SHP77 (cell line): Measurements from ENCODE around the gene PALLD.

Source experiments
- DNase-seq, 2 experiments: peaks; one replicate each; lab custom pipeline; 2025; lab: John Stamatoyannopoulos, UW

Gene PALLD

DNA sequence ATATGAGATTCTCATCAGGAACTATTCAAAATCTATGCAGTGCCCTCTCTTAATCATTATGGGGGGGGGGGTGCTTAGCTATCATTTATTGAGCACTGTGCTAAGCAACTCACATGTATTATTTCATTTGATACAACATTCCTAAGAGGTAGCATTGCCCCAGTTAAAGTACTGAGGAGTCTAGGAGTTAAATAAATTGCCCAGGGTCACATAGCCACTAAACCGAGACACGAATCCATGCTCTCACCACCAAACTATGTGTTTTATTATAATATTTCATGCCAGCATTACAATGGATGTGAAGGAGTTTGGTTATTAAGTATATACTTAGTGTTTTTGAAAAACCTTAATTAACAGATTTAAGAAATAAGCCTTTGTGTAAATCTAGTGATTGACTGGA, 381.8 kb downstream of the PALLD start:
- DNase-seq = no peak

DNA sequence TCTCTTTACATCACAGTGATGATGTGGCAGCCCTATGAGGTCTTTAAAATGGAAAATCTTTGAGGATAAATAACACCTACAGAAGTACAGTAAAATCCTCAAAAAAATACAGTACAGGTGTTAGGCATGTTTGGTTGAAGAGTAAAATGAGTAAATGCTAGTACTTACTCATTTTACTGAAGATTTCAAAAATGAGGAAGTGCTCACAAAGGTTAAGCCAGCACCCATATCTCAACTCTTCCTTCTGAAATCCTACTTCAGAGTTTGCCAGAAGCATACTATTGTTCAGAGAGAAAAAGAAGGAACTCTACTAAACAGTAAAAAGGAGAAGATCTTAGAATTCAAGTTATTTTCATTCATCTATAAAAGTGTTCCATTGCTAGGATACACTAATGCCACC, 382.3 kb downstream of the PALLD start:
- no peak for DNase-seq

DNA sequence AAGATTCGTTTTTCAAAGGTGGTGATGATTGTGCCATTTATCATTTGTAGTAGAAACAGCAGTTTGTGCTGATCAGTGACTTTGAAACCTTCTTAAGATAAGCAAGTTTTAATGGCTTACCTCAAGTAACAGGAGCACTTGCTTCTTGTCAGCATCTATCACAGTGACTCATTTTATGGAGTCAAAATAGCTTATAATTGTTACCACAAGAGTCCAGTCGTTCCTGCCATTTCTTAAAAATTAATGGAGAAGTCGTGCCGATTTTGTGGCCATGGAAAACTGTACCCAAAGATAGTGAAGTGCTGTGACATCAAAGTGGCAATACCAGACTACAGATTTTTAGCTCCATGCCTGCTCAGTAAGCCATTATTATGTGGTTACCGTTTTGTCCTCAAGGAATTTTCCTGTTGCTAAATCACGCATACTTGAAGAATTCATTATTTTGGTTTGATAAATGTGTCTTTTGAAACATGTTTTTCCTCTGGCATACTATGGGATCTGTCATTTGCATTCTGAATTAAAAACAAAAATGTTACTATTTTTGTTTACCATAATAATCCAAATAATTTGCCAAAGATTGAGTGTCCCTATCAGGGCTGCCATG, 383.3 kb downstream of the PALLD start:
- DNase-seq = no peak

DNA sequence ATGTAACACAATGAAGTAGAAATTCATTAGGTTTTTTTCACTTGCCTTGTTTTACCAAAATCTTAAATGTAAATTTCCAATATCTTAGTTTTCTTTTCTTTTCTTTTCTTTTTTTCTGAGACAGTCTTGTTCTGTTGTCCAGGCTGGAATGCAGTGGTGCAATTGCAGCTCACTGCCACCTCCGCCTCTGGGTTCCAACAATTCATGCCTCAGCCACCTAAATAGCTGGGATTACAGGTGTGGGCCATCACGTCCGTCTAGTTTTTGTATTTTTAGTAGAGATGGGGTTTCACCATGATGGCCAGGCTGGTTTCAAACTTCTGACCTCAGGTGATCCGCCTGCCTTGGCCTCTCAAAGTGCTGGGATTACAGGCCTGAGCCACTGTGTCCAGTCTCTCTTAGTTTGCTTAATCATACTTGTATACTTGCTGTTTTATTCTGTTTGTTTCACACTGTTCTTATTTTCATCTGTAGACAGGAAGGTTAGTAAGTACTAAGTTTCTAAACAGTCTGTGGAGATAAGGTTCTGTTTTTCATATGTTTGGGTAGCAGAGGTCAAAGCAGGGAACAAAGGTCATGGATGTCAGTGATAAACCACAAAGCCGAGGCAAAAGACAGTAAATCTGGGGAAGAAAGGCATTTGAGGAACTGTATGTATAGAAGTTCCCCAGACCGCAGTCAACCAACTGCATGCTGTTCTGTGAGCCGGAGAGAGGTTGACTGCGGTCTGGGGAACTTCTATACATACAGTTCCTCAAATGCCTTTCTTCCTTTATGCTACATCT, 384.2 kb downstream of the PALLD start:
- no peak for DNase-seq

DNA sequence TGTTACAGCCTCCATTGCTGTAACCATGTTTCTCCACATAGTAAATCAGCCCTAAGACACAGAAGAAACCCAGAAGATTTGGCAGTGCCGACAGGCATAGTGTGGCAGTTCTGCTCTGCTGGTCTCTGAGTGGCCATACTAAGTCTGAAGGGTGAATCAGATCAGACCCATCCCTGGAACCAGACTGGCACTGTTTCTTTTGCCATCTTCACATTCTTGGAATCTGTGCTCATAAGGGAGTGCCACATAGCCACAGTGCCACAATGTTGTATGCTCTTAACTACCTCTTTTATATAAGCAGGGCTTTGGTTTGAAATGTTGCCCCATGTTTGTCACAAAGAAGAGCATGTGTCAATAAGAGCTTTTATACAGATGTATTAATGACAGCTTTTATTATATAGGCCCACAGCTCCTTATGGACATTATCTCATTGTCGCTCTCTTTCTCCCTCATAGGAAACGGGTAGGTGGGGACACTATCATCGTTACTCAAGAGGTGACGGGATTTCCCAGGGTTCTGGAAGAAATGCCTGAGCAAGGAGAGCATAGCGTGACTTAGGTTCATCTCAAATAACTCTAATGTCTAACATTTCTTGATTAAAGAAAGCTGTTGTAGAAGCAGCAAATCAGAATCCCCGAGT, 385.0 kb downstream of the PALLD start:
- no peak for DNase-seq

DNA sequence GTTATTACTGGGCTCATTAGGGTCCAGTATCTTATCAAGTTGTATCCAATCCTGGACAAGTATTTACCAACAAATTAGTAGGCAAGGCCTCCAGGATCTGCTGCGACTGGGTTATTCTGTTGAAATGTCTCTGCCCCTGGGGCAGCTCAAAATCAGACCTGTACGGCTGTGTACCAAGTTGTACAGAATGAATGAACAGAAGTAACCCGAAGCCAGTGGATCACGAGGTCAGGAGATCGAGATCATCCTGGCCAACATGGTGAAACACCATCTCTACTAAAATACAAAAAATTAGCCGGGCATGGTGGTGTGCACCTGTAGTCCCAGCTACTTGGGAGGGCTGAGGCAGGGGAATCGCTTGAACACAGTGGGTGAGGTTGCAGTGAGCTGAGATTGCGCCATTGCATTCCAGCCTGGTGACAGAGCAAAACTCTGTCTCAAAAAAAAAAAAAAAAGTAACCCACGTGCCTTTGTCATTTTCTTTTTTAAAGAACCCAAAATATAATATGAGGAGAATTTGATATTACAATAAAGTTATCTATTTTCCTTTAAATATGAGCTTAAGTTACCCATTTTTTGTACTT, 385.9 kb downstream of the PALLD start:
- DNase-seq = no peak

DNA sequence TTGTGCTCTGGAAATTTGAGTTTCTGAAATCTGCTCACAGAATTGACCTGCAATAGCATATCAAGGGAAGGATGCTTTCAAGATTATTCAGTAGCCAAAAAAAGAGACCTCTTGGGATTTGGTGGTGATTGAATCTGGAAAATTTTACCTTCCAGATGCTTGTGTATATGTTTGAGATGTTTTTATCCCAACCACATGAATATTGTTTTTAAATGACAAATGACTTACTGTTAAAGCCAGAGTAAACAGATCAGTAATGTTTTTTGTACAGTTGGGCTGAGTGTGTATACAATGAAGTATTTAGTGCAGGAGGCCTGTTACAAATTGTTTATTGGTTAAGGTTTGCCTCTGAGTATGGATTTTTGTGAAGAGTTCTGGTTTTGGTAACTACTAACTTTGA, 386.7 kb downstream of the PALLD start:
- no peak for DNase-seq

DNA sequence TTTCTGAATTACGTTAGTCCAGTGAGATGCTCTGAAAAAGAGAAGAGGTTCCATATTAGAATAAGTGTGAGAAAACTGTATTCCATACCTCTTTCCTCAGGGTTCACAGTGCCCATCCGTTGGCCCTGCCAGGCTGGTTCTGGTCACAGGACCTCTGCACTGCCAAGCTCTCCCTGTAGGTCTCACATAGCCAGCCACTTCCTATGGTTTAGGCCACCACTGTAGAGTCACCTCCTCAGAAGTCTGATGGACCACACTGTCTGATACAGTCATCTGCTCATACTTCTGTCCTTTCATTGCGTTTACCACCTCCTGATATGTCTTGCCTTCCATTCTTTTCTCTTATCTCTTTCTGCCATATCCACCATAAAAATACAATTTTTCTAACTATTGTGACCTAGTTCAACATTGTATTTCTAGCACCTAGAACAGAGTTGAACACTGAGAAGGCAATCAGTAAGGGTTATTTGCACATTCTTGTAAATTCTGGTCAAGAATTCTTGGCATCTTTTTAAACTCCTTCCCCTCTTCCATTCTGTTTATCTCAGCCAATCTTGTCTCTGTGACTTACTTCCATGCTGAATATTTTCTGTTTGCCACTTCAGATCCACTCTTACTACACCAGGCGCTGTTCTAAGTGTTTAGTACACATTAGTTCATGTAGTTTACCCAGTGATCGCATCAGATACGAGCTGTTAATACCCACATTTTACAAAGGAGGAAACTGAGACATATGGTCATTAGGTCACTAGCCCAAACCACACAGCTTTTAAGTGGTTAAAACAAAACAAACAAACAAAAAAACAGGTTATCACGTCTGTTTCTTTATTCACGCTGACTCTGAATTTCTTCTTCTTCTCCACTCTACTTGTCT, 387.6 kb downstream of the PALLD start:
- no peak for DNase-seq

DNA sequence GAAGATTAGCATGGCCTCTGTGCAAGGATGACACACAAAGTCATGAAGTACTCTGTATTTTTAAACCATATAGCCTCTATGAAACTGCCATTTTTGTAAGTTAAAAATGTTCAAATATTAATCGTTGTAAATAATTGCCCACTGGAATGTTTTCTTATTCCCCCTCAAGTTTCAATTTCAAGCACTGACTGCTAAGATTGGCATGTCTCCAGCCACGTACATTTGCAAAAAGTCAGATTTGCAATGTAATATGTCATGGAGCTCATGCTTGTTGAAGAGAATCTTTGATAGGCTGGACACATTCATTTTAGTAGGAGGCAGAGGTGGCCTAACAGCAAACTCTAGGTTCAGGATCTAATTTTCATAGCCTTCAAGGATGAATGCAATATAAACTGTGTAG, 388.5 kb downstream of the PALLD start:
- DNase-seq = no peak

DNA sequence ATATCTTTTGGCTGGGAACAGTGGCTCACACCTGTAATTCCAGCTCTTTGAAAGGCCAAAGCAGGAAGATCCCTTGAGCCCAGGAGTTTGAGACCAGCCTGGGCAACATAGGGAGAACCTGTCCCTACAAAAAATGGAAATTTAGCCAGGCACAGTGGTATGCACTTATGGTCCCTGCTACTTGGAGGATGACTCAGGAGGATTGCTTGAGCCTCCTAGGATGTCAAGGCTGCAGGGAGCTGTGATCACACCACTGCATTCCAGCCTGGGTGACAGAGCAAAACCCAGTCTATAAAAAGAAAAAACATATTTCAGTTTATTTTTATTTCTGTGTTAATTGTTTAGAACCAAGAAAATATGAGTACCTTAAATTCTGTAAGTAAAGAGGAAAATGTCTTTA, 389.5 kb downstream of the PALLD start:
- no peak for DNase-seq

DNA sequence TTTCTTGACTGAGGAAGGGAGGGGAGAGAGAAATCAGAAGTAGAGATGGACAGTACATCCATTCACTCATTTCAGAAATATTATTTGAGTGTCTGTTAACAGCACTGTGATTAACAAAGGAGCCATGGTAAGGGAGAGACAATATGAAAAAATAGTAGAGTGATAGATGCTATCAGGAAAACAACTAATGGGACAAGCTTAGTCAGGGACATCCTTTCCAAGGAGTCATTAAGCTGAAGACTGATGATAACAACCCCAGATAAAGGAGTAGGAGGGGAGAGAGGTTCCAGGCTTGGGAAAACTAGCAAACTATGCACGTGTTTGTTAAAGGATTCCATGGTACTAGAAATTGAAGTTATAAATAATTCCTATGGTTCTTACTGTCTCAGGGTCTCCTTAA, 391.0 kb downstream of the PALLD start:
- DNase-seq = no peak

DNA sequence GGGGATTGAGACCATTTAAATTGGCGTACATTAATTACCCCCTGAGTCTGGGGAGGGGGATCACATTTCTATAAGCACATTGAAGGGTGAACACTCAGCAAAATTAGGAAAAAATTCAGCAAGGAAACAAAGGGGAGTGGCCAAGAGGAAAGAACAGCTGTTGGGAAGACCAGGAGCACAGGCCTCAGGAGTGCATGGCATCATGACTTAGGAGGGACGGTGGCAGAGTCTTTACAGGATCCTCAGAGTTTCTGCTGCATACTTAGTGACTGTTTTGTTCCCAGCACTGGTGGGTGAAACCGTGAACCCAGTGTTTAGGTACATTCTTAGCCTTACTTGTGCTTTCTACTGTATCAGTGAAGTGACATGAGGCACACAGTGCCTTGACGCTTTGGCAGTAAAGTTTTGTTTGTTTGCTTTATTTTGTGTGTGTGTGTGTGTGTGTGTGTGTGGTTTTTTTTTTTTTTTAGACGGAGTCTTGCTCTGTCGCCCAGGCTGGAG, 391.9 kb downstream of the PALLD start:
- DNase-seq = no peak

DNA sequence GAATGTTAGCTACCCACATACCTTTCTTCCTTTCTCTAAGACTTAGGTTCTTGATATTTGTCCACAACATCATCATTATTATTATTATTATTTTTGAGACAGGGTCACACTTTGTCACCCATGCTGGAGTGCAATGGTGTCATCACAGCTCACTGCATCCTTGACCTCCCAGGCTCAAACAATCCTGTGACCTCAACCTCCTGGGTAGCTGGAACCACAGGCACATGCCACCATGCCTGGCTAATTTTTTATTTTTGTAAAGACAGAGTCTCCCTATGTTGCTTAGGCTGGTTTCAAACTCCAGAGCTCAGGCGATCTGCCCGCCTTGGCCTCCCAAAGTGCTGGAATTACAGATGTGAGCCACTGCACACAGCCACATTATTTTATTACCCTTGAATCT, 394.2 kb downstream of the PALLD start:
- DNase-seq = no peak

DNA sequence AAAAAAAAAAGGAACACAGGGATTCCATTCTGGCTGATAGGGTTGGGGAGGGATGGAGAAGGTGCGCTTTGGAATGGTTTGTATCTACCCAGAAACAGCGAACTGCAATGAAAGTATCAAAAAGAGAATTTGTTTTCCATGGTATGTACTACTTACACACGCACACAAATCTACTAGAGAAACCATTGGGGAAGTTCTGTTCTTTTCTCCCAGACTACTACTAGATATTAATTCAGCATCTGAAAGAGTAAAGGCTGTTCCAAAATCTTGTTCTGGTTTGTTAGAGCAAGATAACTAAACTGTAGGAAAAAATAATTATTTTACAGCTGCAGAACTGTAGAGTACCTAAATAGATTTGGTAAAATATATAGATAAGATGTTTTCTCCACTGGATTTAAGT, 394.8 kb downstream of the PALLD start:
- DNase-seq = no peak

DNA sequence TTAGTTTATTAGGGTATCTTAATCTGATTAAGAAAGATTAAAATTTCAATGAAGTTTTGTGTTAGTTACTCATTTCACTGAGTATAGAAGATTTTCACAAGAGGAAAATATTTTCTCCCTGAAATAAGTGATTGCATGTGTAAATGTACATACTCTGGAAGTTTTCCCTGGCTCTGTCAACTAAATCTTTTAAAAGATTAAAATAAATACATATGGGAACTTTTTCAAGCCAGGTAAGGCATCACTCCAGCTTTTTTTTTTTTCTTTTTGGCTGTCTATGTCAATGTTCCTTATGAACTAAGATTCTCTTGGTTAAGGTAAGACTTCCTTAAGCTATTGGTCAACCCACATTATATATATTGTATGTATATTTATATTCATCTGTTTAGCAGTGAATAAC, 395.6 kb downstream of the PALLD start:
- no peak for DNase-seq

DNA sequence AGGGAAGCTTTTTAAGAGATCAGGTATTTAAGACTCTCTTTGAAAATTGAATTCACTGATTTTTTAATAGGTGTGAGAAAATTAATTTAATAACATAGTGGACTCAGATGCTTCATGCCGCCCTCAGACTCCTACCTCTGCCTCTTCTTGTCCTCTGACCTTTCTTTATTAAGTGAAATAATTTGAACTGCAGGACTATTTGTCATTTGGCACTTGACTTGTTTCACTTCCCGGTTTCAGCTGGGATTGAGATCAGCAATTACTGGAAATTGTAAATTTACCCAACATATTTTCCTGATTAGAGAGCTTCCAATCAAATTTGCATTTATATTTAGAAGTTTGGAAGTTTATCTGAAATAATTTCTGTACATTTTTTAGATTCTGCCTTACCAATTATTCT, 396.4 kb downstream of the PALLD start:
- no peak for DNase-seq

DNA sequence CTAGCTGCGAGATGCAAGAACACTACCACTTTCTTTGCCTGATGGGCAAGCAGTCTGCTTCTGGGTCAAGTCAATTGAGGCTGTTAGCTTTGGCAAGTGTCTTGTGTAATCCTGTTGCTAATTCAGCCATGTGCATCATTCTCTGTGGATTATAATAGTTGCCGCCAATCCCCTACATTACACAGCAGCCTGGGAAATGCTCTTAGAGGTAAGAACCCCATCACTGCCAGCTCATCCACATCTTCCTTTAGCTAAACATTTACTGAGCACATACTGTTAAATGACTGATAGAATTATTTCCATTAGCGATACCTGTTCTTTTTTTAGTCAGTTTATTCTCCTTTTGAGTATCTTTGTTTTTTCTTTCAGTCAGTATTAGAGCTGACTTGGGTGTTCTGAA, 397.0 kb downstream of the PALLD start:
- DNase-seq = no peak

DNA sequence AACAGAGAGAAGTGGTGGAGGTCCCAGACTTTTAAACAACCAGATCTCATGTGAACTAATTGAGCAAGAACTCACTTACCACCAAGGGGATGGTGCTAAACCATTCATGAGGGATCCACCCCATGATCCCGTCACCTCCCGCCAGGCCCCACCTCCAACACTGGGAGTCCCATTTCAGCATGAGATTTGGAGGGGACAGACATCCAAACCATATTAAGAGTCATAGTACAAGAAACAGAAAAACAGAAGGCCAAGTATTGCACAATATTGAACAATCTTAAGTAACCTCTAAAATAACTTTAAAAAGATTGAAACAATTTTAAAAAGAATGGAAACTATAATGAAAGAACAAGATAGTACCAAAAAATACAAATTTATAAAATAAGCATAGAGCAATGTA, 403.2 kb downstream of the PALLD start:
- no peak for DNase-seq

DNA sequence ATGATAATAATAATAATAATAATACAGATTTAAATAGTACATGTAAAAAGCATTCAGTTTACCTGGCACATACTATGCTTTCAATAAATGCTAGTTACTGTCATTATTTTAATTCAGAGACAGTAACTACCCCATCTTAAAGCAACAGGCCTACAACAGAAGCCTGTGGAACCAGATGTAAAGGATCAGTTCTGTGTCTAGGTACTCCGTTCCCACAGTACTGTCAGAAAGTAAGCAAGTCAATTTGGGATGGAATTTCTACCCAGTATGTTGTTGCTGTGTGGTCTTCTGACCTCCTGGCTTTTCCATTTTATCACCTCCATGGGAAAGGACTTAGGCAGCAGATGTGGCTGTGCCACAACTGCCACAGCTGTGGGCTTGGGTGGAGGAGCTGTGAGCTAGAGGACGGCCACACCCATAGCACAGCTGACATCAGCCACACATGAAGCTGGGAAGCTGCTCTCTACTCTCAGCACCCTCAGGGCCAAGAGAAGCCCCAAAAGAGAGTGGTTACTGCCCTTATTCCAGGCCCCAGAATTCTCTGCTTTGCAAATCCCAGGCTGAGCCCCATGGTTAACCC, 410.4 kb downstream of the PALLD start:
- DNase-seq = no peak

DNA sequence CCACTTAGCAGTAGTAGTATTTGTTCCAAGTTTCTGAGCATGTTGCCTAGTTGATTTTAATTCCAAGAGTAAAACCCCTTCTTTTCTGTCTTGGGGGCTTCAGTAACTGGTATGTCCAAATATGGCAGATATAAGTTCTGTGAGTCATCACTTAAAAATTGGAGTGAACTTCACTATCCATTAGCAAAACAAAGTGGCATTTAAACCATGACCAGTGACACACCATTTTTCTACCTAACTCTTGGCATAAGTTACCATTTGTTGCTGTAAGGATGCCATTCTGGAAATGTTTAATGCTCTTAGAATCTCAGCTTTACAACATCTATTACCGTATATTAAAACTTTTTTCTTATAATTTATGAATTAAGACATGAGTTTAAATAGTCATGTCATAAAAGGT, 411.2 kb downstream of the PALLD start:
- no peak for DNase-seq

DNA sequence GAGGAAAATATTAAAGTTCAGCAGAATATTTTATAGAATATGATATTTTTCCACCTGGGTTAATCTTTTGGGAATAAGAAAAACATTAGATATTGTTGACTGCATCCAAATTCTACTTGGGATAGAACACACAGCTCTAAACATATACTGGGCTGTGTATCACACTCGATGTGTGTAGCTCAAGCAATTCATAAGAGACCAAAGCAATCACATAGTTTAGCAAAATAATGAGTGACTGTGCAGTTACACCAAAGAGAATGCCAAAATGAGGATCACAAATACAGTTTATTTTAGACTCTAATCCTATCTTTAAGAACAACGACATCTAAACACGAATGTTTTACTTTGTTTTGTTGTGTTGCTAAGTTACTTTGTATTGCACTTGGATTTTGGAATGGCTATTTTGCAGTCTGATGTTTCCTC, 412.0 kb downstream of the PALLD start:
- DNase-seq = no peak

DNA sequence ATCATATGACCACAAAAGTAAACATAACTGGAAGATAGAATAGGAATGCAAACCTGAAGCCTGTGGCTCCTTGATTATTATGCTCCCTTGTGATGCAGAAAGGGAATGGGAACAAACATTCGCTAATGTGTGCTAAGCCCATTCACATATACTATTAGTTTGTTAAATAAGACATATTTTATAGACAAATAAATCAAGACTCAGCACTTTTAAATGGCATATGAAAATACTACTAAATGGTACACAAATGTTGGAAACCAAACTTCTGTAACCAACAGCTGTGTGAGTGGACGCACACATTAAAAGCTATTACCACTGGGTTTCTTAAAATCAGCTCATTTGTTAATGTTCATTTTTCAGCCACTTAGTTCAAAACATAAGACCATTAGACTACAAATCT, 417.2 kb downstream of the PALLD start:
- DNase-seq = no peak
